HepG2 (cell line): ENCODE results near the gene CELF4. TPM values are rescaled to one million over a fixed set of nuclear protein-coding genes. Genes with fewer than 3 reads are reported as not detected.

ENCODE experiments used
- ATAC-seq: fragments of 200-7000 bp; cut with Tn5 transposase; 3 replicates; pipeline ENCODE4 v1.9.1; 2020; ENCODE audit warnings: mild to moderate bottlenecking, moderate library complexity
- BruUV-seq: library from RNA; stranded (reverse); fragments of 400-500 nt; replicated peaks from 2 replicates; lab custom pipeline; 2021; lab: Mats Ljungman, UMichigan
- CTCF ChIA-PET: fragments of 300-600 bp; formaldehyde crosslinking; extraction: SDS; loops from one replicate; lab custom pipeline; 2021; ENCODE audit warnings: low total read pairs, inconsistent platforms, low intra/inter-chr PET ratio; lab: Yijun Ruan, JAX
- POLR2A ChIA-PET: fragments of 350-600 bp; sonication (Branson Sonifier 250); formaldehyde crosslinking; loops from one replicate; lab custom pipeline; 2020; ENCODE audit warnings: antibody characterized with exemption, inconsistent platforms; lab: Yijun Ruan, JAX
- DNase-seq: peaks from one replicate; pipeline ENCODE4 v3.0.0-alpha.2; 2015; ENCODE audit warnings: low spot score
- FAIRE-seq: peaks from 3 replicates; lab custom pipeline; 2011; peaks lifted over from hg19 to GRCh38; lab: Jason Lieb, UNC
- H2AFZ ChIP-seq: one replicate; pipeline ENCODE4 v1.6.1; 2011; ENCODE audit warnings: low read length, inconsistent platforms
- H3K27ac ChIP-seq: fragments of 300-600 bp; 3 replicates; pipeline ENCODE4 v1.8.0; 2011; ENCODE audit warnings: mixed run types, mild to moderate bottlenecking, mixed read lengths, low read length, inconsistent platforms; ENCODE audit not compliant: insufficient read depth; ENCODE audit errors: extremely low read length
- H3K27me3 ChIP-seq, 2 experiments: fragments of 200-600 bp in 1 of 2; 2 replicates in 1 of 2; 3 replicates in 1 of 2; pipeline versions ENCODE4 v1.6.0 to v1.8.0; 2011; ENCODE audit warnings: low read length in 2 of 2, mild to moderate bottlenecking in 2 of 2, moderate library complexity in 2 of 2, inconsistent platforms in 1 of 2; ENCODE audit not compliant: insufficient read depth in 2 of 2, control insufficient read depth in 1 of 2
- H3K36me3 ChIP-seq, 2 experiments: fragments of 200-600 bp in 1 of 2; replicated peaks in 1 of 2; 2 replicates in 1 of 2; 3 replicates in 1 of 2; pipeline versions ENCODE4 v1.5.1 to v1.8.0; 2011; ENCODE audit warnings: low read length in 2 of 2, inconsistent platforms in 1 of 2; ENCODE audit not compliant: insufficient read depth in 2 of 2, control insufficient read depth in 1 of 2
- H3K4me1 ChIP-seq: 2 replicates; pipeline ENCODE4 v1.5.1; 2012; ENCODE audit warnings: low read length, inconsistent platforms; ENCODE audit not compliant: insufficient read depth
- H3K4me2 ChIP-seq: 2 replicates; pipeline ENCODE4 v1.6.0; 2011; ENCODE audit warnings: low read depth, low read length, inconsistent platforms
- H3K4me3 ChIP-seq, 3 experiments: fragments of 200-600 bp in 1 of 3; sonication (generic), shearing (Covaris generic) in 1 of 3; replicated peaks in 1 of 3; 2 replicates each; pipeline ENCODE4 v1.5.1; 2011 to 2016; ENCODE audit warnings: low read length in 3 of 3, inconsistent platforms in 2 of 3, low read depth in 2 of 3, mild to moderate bottlenecking in 2 of 3, control low read depth in 1 of 3, mixed read lengths in 1 of 3; ENCODE audit not compliant: insufficient read depth in 1 of 3
- H3K79me2 ChIP-seq: one replicate; pipeline ENCODE4 v1.6.1; 2011; ENCODE audit warnings: low read length, inconsistent platforms; ENCODE audit not compliant: insufficient read depth
- H3K9ac ChIP-seq: 2 replicates; pipeline ENCODE4 v1.6.0; 2011; ENCODE audit warnings: mild to moderate bottlenecking, low read depth, low read length, inconsistent platforms; ENCODE audit not compliant: insufficient read depth
- H3K9me3 ChIP-seq: 2 replicates; pipeline ENCODE4 v1.5.1; 2012; ENCODE audit warnings: mild to moderate bottlenecking, low read length
- H4K20me1 ChIP-seq: 2 replicates; pipeline ENCODE4 v1.6.0; 2011; ENCODE audit warnings: inconsistent platforms, mild to moderate bottlenecking, low read length, moderate library complexity; ENCODE audit not compliant: insufficient read depth
- AGO2 ChIP-seq: fragments of 200-400 bp; formaldehyde crosslinking; optimal IDR thresholded peaks from 2 replicates; pipeline ENCODE3; 2017; ENCODE audit warnings: mild to moderate bottlenecking, low read depth, low read length, moderate library complexity
- ARID4A ChIP-seq: sonication (generic); formaldehyde crosslinking; IDR thresholded peaks from 2 replicates; pipeline ENCODE4 v1.5.0; 2020; ENCODE audit warnings: mild to moderate bottlenecking, missing genetic modification reagents, borderline replicate concordance
- ARNT ChIP-seq: fragments of 450-650 bp; IDR thresholded peaks from 2 replicates; pipeline ENCODE4 v1.6.1; 2017
- CCAR2 ChIP-seq: fragments of 200-400 bp; formaldehyde crosslinking; optimal IDR thresholded peaks from 2 replicates; pipeline ENCODE3; 2018; ENCODE audit warnings: low read depth, mild to moderate bottlenecking, low read length, moderate library complexity
- FOXK1 ChIP-seq: sonication (generic); formaldehyde crosslinking; IDR thresholded peaks from 2 replicates; pipeline ENCODE4 v1.4.0; 2020; ENCODE audit warnings: low read depth, missing genetic modification reagents, borderline replicate concordance
- HMGXB4 ChIP-seq, 2 experiments: sonication (generic) in 1 of 2; formaldehyde crosslinking in 1 of 2; IDR thresholded peaks; 2 replicates each; pipeline versions ENCODE4 v1.4.0 to v1.6.1; 2018 to 2020; ENCODE audit warnings: missing genetic modification reagents in 2 of 2, borderline replicate concordance in 1 of 2, low read depth in 1 of 2, mild to moderate bottlenecking in 1 of 2, missing biosample characterization in 1 of 2
- LCORL ChIP-seq, 2 experiments: fragments of 450-650 bp in 1 of 2; sonication (generic) in 1 of 2; formaldehyde crosslinking in 1 of 2; IDR thresholded peaks; 2 replicates each; pipeline versions ENCODE4 v1.5.0 to v1.6.1; 2017 to 2020; ENCODE audit warnings: antibody characterized with exemption in 1 of 2, missing genetic modification reagents in 1 of 2
- MIXL1 ChIP-seq: IDR thresholded peaks from 2 replicates; pipeline ENCODE4 v1.6.1; 2016
- NFKBIZ ChIP-seq: IDR thresholded peaks from 2 replicates; pipeline ENCODE4 v1.6.1; 2018; ENCODE audit warnings: missing genetic modification reagents, missing compliant biosample characterization
- ZFP36 ChIP-seq: fragments of 150-350 bp; IDR thresholded peaks from 2 replicates; pipeline ENCODE4 v1.6.1; 2018; ENCODE audit warnings: borderline replicate concordance, low read length, low read depth; ENCODE audit not compliant: partially characterized antibody
- ZNF652 ChIP-seq: IDR thresholded peaks from 2 replicates; pipeline ENCODE4 v1.6.1; 2016; ENCODE audit warnings: low read depth, borderline replicate concordance
- ZNF891 ChIP-seq: sonication (generic); formaldehyde crosslinking; IDR thresholded peaks from 2 replicates; pipeline ENCODE4 v1.5.0; 2020; ENCODE audit warnings: mild to moderate bottlenecking, missing genetic modification reagents
- WGBS: methylation state at CpG from one replicate; pipeline ENCODE4 v1.1.6; 2017; ENCODE audit warnings: low lambda C conversion rate; 5-methylcytosine and 5-hydroxymethylcytosine counted together
- in situ Hi-C: cut with HindIII; loops from 2 replicates; pipeline ENCODE4 v1.10.0; 2017; ENCODE audit warnings: low pct_unique_long_range_greater_than_20kb; ENCODE audit not compliant: extremely low pct_ligation_motif_present
- intact Hi-C: fragments of 100-400 bp; cut with micrococcal nuclease; formaldehyde crosslinking; loops from one replicate; pipeline ENCODE4 v1.10.0; 2022; ENCODE audit not compliant: unreplicated experiment
- polyA plus RNA-seq, 8 experiments: library from polyadenylated mRNA; depleted of rRNA in 3 of 8; stranded (reverse) in 7 of 8; unstranded in 1 of 8; fragments of >200 nt; fragmentation: Illumina TruSeq in 4 of 8; extraction: Trizol in 4 of 8; gene quantifications; 2 replicates each; pipeline versions ENCODE4 v1.2.1 to v1.2.3, GENCODE V29; 2011 to 2016; ENCODE audit warnings: low read depth in 4 of 8, missing spikeins in 1 of 8, mixed read lengths in 1 of 8; ENCODE audit not compliant: insufficient read depth in 1 of 8
- total RNA-seq, 5 experiments: library from RNA; depleted of rRNA; stranded (reverse); fragments of >200 nt; fragmentation: Illumina TruSeq; extraction: Trizol; gene quantifications; 2 replicates each; pipeline ENCODE4 v1.2.3, GENCODE V29; 2016; ENCODE audit warnings: low read depth in 1 of 5

The CELF4 gene
- total and polyA plus RNA-seq, 2 of the 13 experiments (the other 11 are each of a cell fraction or from before 2014, with no cell fraction given), result not detected

GRCh38 chr18:37364237-37364636 is 201.4 kb downstream of the CELF4 start:
- 20% methylated on average over 2 of the region's 2 CpGs for WGBS
- DNase-seq (no peak), FAIRE-seq (no peak), ATAC-seq (no peak)
- Histone ChIP-seq H3K36me3 (no peaks in the 10 kb centered on the region), H3K9me3 (no peaks in the 10 kb centered on the region), H3K4me2 (no peak overlapping the region), H3K9ac (no peak overlapping the region), H3K79me2 (no peaks in the 10 kb centered on the region), H2AFZ (no peak overlapping the region), H3K27ac (no peak overlapping the region), H4K20me1 (no peaks in the 10 kb centered on the region), H3K4me3 (no peak overlapping the region), H3K27me3 (peaks cover 0 to 7% of the 10 kb centered on the region in 2 experiments; a peak in 3 of 5 replicates), H3K4me1 (peaks cover 11% of the 10 kb centered on the region)
- ChIA-PET CTCF (no interaction called here), POLR2A (no interaction called here)
- TF ChIP-seq ARNT (no peak), ARID4A (no peak), ZNF891 (CRISPR knock-in tag) (no peak), HMGXB4 (CRISPR knock-in tag; IDR thresholded peaks at IDR 0.05; ENCODE audit: borderline replicate concordance in 1 of 2, low read depth in 1 of 2) (no peak), ZFP36 (no peak), FOXK1 (CRISPR knock-in tag) (no peak), NFKBIZ (CRISPR knock-in tag) (no peak), CCAR2 (no peak), AGO2 (no peak), ZNF652 (CRISPR knock-in tag) (no peak), MIXL1 (no peak), LCORL (IDR thresholded peaks at IDR 0.05) (no peak), LCORL (CRISPR knock-in tag; IDR thresholded peaks at IDR 0.05) (no peak)
- in situ Hi-C loops, result no loop called here
- intact Hi-C loops, result no loop called here
- no TSS peak for BruUV-seq
